WTC11 (cell line): ENCODE measurements around the gene HSD17B3.

Experiments used
- CTCF ChIP-seq: fragments of 200-600 bp; IDR thresholded peaks from 2 replicates; pipeline ENCODE4 v1.8.0; 2022; ENCODE audit warnings: antibody characterized with exemption
- ZNF263 ChIP-seq: sonication (generic); formaldehyde crosslinking; IDR thresholded peaks from 2 replicates; pipeline ENCODE4 v1.8.1; 2022; ENCODE audit warnings: low read depth, mild to moderate bottlenecking, moderate library complexity, missing genetic modification reagents

- TF ChIP-seq CTCF (no peak), ZNF263 (CRISPR knock-in tag) (no peak)
These were observed 20.3 kb downstream of the HSD17B3 start for GRCh38 chr9:96281641-96282040.
